GM19193 (cell line): ENCODE results near the gene EME1.

Source experiments
- POLR2A ChIP-seq: IDR thresholded peaks from 4 replicates; pipeline ENCODE4 v1.6.1; 2011; ENCODE audit not compliant: insufficient read depth, insufficient read length; ENCODE audit errors: extremely low read depth

EME1 gene, protein sequence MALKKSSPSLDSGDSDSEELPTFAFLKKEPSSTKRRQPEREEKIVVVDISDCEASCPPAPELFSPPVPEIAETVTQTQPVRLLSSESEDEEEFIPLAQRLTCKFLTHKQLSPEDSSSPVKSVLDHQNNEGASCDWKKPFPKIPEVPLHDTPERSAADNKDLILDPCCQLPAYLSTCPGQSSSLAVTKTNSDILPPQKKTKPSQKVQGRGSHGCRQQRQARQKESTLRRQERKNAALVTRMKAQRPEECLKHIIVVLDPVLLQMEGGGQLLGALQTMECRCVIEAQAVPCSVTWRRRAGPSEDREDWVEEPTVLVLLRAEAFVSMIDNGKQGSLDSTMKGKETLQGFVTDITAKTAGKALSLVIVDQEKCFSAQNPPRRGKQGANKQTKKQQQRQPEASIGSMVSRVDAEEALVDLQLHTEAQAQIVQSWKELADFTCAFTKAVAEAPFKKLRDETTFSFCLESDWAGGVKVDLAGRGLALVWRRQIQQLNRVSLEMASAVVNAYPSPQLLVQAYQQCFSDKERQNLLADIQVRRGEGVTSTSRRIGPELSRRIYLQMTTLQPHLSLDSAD

DNA sequence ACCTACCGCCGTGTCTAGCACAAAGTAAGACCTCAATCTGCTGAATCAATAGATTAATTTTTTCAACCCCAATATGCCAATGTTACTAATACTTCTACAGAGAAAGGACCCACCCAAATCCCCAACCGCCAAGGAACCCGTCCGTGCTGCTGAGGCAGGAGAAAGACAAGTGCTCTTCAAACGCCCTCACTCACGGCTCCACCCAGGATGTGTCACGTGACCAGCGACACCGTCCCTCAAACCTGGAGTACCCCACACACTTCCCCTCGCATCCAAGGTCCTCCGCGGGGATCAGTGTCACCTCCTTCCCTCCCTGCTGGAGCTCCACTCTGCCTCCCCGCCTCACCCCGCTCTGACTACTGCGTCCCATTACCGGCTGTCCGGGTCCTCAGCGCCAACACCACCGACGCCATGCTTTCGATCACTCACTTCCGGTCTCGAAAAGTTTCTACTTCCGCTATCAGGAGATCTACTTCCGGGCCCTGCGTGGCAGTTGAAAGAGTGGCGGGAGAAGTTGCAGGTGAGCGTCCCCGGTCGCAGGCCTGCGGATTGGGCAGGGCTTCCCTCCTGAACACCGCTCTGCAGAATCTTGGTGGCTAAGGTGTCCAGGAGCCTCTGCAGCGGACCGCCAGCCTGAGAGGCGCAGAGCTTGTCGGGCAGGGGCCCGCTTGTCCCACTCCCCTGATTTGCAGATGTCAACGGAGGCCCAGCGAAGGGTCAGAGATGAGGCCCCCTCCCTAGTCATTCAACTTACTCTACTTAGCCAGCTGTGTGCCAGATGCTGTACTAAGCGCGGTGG, at the start of gene EME1, which contains the start of gene MRPL27:
Gene EME1, plus strand, starts transcription at position 472 of the 799 bp plus-strand sequence. CDS start 1,980 bp downstream, outside the sequence.
Gene MRPL27, minus strand, starts transcription at position 427 of the 799 bp plus-strand sequence. Its CDS starts 14 bp downstream, at position 413.
- TF ChIP-seq POLR2A: peak; percentile 95

DNA sequence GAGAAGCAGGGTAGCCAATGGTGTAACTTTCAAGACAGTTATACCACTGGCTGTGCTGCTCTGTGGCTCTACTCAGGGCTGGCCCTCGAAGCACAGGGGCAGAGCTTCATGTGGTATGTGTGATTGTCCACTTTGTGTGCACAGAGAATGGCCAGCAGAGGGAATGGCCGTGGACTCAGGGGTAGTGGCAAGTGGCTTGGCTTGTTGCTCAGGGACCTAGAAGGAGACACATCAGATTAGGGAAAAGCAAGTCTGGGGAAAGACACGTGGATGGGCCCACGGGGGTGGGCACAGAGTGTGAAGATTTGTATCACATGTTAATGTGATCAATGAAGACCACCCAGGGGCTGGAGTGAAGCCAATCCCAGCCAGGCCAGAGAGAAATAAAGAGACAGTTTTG, 47.1 kb upstream of the EME1 start:
- TF ChIP-seq POLR2A: no peak

DNA sequence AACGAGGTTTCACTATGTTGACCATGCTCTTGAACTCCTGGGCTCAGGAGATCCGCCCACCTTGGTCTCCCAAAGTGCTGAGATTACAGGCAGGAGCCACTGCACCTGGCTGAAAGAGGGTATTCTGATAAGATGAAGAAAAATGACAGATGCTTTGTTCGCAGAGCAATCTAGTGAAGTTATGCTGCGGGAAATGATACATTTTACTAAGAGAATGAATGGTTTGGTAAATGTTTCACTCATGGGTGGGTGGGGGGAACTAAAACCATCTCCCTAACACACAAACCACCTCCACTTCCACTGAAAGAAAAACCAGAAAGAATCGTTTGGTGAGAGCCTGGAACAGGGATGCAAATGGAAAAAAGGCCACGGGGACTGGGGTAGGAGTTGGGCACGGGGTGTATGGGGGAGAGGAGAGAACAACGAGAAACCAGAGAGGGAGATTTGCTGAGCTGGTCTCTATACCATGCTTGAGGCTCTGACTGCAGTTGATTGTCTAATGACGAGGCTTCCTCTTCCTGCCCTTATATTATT, 46.1 kb upstream of the EME1 start:
- TF ChIP-seq POLR2A: no peak

DNA sequence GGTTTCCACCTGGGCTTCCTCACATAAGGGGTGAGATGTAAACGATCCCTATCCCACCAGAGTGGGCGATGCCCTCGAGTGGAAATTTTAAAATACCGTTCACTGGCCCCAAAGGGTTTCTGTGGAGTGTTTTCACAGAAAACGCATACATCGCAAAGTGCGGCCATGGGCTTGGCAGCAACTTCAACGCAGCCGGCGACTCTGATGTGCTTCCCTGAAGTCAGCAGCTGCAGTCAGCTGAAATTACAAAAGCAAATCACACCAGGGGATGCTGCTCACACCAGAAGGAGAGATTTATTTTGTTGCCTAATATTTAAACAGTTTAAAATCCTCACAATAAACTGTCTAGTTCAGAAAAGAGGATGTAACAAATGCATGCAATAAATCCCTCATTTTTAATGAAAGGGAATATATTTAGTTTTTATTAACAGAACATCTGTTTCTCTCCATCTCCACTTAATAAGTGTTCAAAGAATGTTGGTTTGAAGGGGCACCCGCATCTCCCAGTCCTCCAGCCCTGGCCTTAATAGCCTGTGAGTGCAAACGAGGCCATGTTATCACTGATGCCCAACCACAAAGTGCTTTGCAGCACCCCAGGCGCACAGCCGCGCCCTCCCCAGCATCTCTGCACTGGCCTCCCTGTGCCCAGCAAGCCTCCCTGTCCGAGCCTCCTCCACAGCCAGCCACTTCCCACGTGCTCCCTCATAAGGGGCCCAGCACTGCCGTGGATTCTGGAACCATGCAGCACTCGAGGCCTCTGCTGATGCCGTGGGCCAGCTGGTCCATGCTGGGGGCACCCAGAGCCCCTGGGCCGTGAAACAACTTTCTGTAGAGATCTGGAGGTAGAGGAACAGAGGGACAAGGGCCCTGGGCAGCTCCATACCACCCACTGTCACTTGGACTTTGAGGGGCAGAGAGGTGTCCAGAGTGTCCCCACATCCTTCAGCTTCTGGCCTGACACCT, 44.4 kb upstream of the EME1 start:
- no peak for TF ChIP-seq POLR2A

DNA sequence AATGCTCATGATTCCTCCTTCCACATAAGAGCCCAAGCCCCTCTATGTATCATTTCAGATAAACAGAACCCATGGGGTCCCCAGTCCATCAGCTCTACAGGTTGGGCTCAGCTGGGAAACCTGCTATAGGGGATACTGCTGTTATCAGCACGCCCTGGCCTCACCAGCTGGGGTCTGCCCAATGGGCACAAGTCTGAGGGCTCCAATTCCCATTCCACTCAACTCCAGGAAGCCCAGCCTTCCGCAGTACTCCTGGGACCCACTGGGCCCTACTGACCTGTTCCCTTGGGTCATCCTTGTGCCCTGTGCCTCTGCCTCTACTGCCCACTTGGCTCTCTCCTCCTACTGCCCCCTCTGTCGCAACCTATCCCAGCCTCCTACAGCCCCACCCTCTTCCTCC, 43.3 kb upstream of the EME1 start:
- TF ChIP-seq POLR2A: no peak

DNA sequence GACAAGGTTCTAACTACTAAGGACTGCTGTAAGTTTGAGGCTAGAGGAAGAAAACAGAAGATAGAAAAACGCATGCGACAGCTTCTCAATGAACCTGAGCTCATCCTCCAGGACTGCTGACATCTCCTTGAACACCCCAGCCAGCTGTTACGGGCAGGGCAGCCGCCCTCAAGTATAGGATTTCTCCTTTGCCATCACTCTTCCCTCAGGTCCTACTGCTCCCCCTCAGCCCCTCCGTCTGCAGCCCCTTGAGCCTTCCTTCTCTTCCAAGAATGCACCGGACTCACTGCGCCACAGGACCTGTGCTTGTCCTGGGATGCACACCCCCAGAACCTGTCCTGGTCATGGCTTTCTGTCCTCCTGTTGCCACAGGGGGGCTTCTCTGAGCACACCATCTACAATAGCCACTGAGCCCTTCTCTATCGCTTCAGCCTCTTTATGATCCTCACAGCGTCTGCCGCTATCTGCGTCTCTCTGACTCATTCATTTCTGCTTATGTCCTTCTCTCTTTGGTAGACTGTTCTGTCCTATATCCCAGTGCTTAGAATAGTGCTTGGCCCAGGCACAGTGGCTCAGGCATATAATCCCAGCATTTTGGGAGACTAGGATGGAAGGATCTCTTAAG, 42.8 kb upstream of the EME1 start:
- TF ChIP-seq POLR2A: no peak

DNA sequence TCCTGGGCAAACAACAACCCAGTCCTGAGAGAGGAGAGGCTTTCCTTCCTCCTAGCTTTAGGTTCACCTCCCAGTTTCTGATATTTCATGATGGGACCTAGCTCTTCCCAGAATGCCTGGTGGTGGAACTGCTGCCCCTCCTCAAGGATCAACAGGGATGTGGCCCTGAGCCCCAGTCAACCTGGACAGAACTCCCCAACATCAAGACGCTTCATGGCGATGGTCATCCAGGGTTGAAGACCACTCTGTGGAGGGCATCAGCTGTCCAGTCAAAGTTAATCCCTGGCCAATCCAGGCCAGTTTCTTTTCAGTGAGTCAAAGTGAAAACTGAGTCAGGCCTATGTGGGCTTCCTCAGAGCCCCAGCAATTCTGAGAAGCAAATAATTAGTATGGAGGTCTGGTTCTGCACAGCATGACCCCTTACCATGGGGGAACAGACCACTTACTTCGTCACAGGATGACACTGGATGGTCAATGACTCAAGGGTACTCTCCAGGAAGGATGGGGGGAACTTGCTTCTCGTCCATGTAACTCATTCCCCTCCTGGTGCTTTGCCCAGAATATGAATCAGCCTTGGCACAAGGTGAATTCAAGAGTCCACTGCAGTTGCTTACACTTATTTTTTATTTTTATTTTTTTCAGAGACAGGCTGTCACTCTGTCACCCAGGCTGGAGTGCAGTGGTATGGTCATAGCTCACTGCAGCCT, 41.8 kb upstream of the EME1 start:
- TF ChIP-seq POLR2A: no peak

DNA sequence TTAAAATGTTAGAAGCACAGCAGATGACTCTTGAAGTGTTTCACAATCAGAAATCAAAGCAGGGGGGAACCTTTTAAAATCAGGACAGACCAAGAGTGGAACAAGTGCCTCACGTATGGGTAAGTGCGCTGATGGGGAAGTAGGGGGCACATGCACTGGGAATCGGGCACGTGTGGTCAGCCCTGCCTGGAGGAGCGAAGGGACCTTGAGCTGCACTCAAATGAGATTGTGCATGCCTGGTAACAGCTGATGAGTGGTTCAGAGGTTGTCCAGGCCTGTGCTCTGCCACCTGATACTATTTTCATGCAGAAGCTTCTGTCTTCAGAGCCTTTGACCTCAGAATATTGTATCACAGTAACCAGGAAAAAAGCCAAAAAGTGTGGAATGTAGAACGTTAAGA, 40.8 kb upstream of the EME1 start:
- no peak for TF ChIP-seq POLR2A

DNA sequence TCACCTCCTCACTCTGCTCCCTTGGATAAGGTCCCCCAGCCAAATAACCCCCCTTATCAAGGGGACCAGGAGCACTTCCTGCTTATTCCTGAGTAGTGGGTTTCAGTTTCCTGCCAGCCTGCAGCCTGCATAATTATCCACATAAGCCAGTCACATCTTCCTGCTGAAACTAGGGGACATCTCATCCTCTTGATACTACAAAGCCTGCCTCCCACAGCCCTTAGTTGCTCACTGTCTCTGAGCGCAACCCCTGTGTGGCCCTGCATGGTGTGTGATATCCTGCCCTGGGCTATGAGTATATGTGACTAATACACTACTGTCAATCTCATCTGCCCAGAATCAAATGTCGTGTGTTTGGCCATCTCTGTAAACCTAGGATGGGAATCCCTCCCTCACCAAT, 35.1 kb upstream of the EME1 start:
- TF ChIP-seq POLR2A: no peak

DNA sequence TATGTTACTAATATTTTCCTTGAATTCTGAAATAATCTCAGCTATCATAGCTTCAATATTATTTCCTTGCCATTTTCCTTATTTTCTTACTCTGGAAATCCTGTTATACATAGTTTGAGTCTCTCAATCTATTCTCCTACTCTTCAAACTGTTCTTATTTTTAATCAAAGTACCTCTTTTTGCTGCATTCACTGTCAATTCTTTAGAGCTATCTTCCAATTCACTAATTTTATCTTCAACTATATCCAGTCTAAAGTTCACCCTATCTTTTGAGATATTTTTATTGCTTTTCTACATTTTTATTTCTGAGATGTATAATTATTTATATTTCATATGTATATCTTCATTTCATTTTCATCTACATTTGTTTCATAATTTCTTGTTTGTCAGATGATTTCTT, 34.4 kb upstream of the EME1 start:
- no peak for TF ChIP-seq POLR2A

DNA sequence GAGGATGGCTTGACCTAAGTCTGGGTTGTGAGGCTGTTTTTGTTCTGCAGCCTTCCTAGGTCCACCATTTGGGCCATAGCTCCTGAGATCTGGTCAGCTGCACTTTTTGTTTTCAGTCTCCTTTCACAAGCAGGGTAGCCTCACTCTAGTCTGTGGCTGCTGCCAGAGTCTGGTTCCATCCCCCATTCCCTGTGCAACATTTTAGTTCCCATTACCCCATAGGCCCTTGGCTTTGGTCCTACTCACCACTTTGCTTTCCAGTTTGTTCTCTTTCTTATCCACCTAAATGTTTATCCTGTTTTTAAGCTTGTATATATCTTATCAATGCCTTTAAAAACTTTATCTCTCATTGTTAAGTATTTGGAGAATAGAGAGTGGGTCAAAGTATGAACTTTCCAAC, 33.6 kb upstream of the EME1 start:
- TF ChIP-seq POLR2A: no peak

DNA sequence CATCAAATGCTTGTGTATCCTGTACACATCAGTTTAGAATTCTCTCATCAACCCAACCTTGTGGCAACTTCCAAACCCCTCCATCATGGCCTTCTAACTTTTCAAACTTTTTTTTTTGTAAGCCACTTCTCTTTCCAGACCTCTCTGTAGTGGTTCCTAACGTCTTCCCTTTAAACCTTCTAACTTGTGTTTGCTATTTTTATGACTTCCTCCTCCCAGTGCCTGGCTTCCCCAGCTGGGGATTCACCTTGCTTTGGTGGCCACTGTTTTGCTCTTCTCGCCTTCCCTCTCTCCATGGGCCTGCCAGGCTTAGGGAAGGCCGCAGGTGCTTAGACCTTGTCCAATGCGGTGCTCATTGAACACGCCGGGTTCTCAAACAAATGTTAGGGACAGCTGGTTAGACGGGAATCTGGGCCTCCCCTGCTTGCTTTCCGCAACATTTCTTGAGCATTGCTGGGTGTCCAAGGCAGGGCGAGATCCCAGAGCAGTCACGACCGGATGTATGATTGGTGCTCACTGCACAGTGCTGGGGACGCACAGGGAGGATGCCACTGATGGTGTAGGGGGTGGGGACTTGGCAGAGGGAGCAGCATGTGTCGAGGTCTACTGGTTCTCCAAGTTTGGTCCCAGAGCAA, 28.2 kb upstream of the EME1 start:
- no peak for TF ChIP-seq POLR2A

DNA sequence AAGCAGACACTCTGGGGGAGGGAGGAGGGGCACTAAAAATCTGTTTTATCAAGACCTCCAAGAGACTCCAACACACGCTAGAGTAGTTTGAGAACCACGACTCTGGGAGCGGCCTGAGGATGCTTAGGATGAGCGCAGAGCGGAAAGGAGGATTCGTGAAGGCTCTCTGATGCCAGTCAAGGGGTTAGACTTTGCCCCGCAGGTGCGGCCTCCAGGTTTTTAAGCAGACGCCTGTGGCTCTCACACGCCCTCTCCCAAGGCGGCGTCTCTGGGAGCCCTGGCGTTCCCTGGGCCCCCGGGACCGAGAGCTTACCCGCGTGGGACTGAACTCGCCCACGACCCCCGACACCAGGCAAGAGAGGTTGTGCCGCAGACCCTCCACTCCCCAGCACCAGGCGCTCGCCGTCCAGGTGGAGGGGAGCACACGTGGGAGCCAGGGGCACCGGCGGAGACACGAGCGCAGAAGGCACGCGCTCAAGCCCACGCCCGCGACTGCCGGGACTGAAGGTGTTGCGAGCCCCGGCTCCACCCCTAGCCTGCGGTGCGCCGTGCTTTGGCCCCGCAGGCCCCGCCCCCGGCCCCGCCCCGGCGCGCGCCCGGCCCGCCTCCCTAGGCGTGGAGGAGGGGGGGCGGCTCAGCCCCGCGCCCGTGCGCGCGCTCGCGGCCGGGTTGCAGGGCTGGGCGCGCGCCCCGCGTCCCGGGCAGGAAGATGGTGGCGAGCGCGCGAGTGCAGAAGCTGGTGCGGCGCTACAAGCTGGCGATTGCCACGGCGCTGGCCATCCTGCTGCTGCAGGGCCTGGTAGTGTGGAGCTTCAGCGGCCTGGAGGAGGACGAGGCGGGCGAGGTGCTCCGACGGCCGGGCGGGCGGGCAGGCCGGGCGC, 27.4 kb upstream of the EME1 start, which contains the start of gene XYLT2:
Gene XYLT2, plus strand, starts transcription at position 695 of the 881 bp plus-strand sequence. Its CDS starts 15 bp downstream, at position 710.
- peak; percentile 74 for TF ChIP-seq POLR2A
